Keratinocyte (primary cell): ENCODE data around the gene MAP3K5. TPM values are rescaled to one million over a fixed set of nuclear protein-coding genes. Genes with fewer than 3 reads are reported as not detected.

Source experiments
- DNase-seq: peaks from one replicate; pipeline ENCODE4 v3.0.0-alpha.2; 2011; ENCODE audit warnings: low read depth, missing footprints, low spot score
- FAIRE-seq: peaks from 2 replicates; lab custom pipeline; 2011; peaks lifted over from hg19 to GRCh38; lab: Jason Lieb, UNC
- H2AFZ ChIP-seq: 2 replicates; pipeline ENCODE4 v1.6.0; 2012; ENCODE audit warnings: low read length, control low read depth, inconsistent platforms; ENCODE audit not compliant: control insufficient read depth
- H3K27ac ChIP-seq: 2 replicates; pipeline ENCODE4 v1.5.1; 2011; ENCODE audit warnings: low read length; ENCODE audit not compliant: control insufficient read depth, insufficient read depth
- H3K27me3 ChIP-seq: 3 replicates; pipeline ENCODE4 v1.6.0; 2011; ENCODE audit warnings: low read length; ENCODE audit not compliant: control insufficient read depth, insufficient read depth; ENCODE audit errors: extremely low read depth
- H3K36me3 ChIP-seq, 2 experiments: 2 replicates in 1 of 2; 3 replicates in 1 of 2; pipeline ENCODE4 v1.5.1; 2011; ENCODE audit warnings: low read length in 2 of 2, mild to moderate bottlenecking in 1 of 2; ENCODE audit not compliant: control insufficient read depth in 2 of 2, insufficient read depth in 2 of 2; ENCODE audit errors: extremely low read depth in 1 of 2
- H3K4me1 ChIP-seq: 3 replicates; pipeline ENCODE4 v1.5.1; 2011; ENCODE audit warnings: low read length; ENCODE audit not compliant: control insufficient read depth, insufficient read depth; ENCODE audit errors: extremely low read depth
- H3K4me2 ChIP-seq: 3 replicates; pipeline ENCODE4 v1.6.0; 2011; ENCODE audit warnings: low read depth, low read length; ENCODE audit not compliant: control insufficient read depth, insufficient read depth; ENCODE audit errors: extremely low read depth
- H3K4me3 ChIP-seq, 3 experiments: fragments of 200-600 bp in 1 of 3; sonication (generic) in 1 of 3; 2 replicates in 2 of 3; 3 replicates in 1 of 3; pipeline ENCODE4 v1.5.1; 2011 to 2016; ENCODE audit warnings: low read length in 3 of 3, mild to moderate bottlenecking in 3 of 3, control low read depth in 2 of 3, inconsistent platforms in 1 of 3, low read depth in 1 of 3, mixed read lengths in 1 of 3, mixed run types in 1 of 3, moderate library complexity in 1 of 3; ENCODE audit not compliant: control insufficient read depth in 2 of 3, insufficient read depth in 2 of 3; ENCODE audit errors: extremely low read depth in 1 of 3
- H3K79me2 ChIP-seq: 2 replicates; pipeline ENCODE4 v1.6.0; 2012; ENCODE audit warnings: low read length; ENCODE audit not compliant: control insufficient read depth, insufficient read depth
- H3K9ac ChIP-seq: 3 replicates; pipeline ENCODE4 v1.6.0; 2011; ENCODE audit warnings: low read length; ENCODE audit not compliant: control insufficient read depth, insufficient read depth; ENCODE audit errors: extremely low read depth
- H3K9me1 ChIP-seq: 3 replicates; pipeline ENCODE4 v1.6.0; 2011; ENCODE audit warnings: low read length; ENCODE audit not compliant: control insufficient read depth, insufficient read depth; ENCODE audit errors: extremely low read depth
- H3K9me3 ChIP-seq: 2 replicates; pipeline ENCODE4 v1.5.1; 2012; ENCODE audit warnings: low read depth, low read length; ENCODE audit not compliant: control insufficient read depth
- H4K20me1 ChIP-seq: 3 replicates; pipeline ENCODE4 v1.6.0; 2011; ENCODE audit warnings: low read length; ENCODE audit not compliant: control insufficient read depth, insufficient read depth; ENCODE audit errors: extremely low read depth
- CTCF ChIP-seq, 3 experiments: IDR thresholded peaks in 1 of 3; conservative IDR thresholded peaks in 1 of 3; optimal IDR thresholded peaks in 1 of 3; 2 replicates in 2 of 3; 3 replicates in 1 of 3; pipeline versions ENCODE3 to v1.5.1; 2011; ENCODE audit warnings: low read length in 3 of 3, mild to moderate bottlenecking in 3 of 3, moderate library complexity in 2 of 3, control low read depth in 1 of 3, inconsistent platforms in 1 of 3; ENCODE audit not compliant: insufficient read depth in 2 of 3; ENCODE audit errors: extremely low read depth in 1 of 3
- EZH2 ChIP-seq: IDR thresholded peaks from one replicate; pipeline ENCODE4 v1.6.1; 2012; ENCODE audit warnings: inconsistent platforms, mild to moderate bottlenecking, low read length, moderate library complexity
- dilution Hi-C: fragments of 300-500 bp; cut with MboI; formaldehyde crosslinking; loops from one replicate; pipeline ENCODE4 v1.7.0; 2020; ENCODE audit warnings: low sequenced_read_pairs; ENCODE audit not compliant: extremely low pct_ligation_motif_present
- polyA plus RNA-seq, 5 experiments: library from polyadenylated mRNA; depleted of rRNA in 3 of 5; stranded (reverse) in 3 of 5; stranded (forward) in 1 of 5; unstranded in 1 of 5; fragments of >200 nt; gene quantifications; 1 replicate in 1 of 5; 2 replicates in 3 of 5; 3 replicates in 1 of 5; pipeline versions ENCODE4 v1.2.1 to v1.2.3, GENCODE V29; 2011 to 2012; ENCODE audit warnings: missing spikeins in 2 of 5, low read depth in 1 of 5, low replicate concordance in 1 of 5

MAP3K5 gene
- polyA plus RNA-seq, 1 donor (not counting 4 experiments of a cell fraction or from before 2014, with no cell fraction given) = 3.4 TPM

- H4K20me1 ChIP-seq = no peaks in the 10 kb centered on the region
- DNase-seq (no peak), FAIRE-seq (no peak)
- dilution Hi-C loops = no loop called here
- H3K27ac ChIP-seq = no peak overlapping the region
- no peak overlapping the region for H3K4me2 ChIP-seq
- no peaks in the 10 kb centered on the region for H3K27me3 ChIP-seq
- H3K9me3 ChIP-seq = no peaks in the 10 kb centered on the region
- H3K36me3 ChIP-seq = no peaks in the 10 kb centered on the region
- no peaks in the 10 kb centered on the region for H3K9me1 ChIP-seq
- H3K79me2 ChIP-seq = no peaks in the 10 kb centered on the region
- peaks cover 11% of the 10 kb centered on the region for H3K4me1 ChIP-seq
- no peak overlapping the region for H2AFZ ChIP-seq
- no peak overlapping the region for H3K4me3 ChIP-seq
- TF ChIP-seq CTCF (optimal IDR thresholded peaks at IDR 0.05 in 1 of 3, IDR thresholded peaks at IDR 0.05 in 1 of 3, conservative IDR thresholded peaks at IDR 0.05 in 1 of 3; ENCODE audit: extremely low read depth in 1 of 3, insufficient read depth in 2 of 3, low read length in 3 of 3) (no peak), EZH2 (no peak)
- H3K9ac ChIP-seq = no peak overlapping the region
These were observed 21.0 kb downstream of the MAP3K5 start for GRCh38 chr6:136771306-136771705.

GRCh38 chr6:136769759-136770158, 22.5 kb downstream of the MAP3K5 start:
- DNase-seq = no peak
- H3K36me3 ChIP-seq = no peaks in the 10 kb centered on the region
- no peaks in the 10 kb centered on the region for H3K9me1 ChIP-seq
- no peaks in the 10 kb centered on the region for H4K20me1 ChIP-seq
- no peaks in the 10 kb centered on the region for H3K27me3 ChIP-seq
- H3K9me3 ChIP-seq = no peaks in the 10 kb centered on the region
- no peak overlapping the region for H2AFZ ChIP-seq
- peaks cover 1% of the 10 kb centered on the region for H3K79me2 ChIP-seq
- peaks cover 4% of the 10 kb centered on the region for H3K4me1 ChIP-seq
- H3K4me2 ChIP-seq = no peak overlapping the region
- H3K9ac ChIP-seq = no peak overlapping the region
- dilution Hi-C loops = no loop called here
- no peak for FAIRE-seq
- no peak overlapping the region for H3K27ac ChIP-seq
- TF ChIP-seq EZH2 = no peak
- TF ChIP-seq CTCF (optimal IDR thresholded peaks at IDR 0.05 in 1 of 3, IDR thresholded peaks at IDR 0.05 in 1 of 3, conservative IDR thresholded peaks at IDR 0.05 in 1 of 3; ENCODE audit: extremely low read depth in 1 of 3, insufficient read depth in 2 of 3, low read length in 3 of 3) = no peak
- H3K4me3 ChIP-seq = no peak overlapping the region
